Pancreas (tissue), 10 donors: ENCODE results near the gene MRO. TPM values are rescaled to one million over a fixed set of nuclear protein-coding genes. Genes with fewer than 3 reads are reported as not detected.
A peak's percentile ranks its signal among the peaks of the same experiment; 100 is the strongest.

ENCODE experiments used
- ATAC-seq, 4 donors: fragments of 200-7000 bp; cut with Tn5 transposase; one replicate each; pipeline versions ENCODE4 v1.8.0 to v1.9.1; 2020; ENCODE audit warnings: mild to moderate bottlenecking in 4 of 4, moderate library complexity in 4 of 4
- DNase-seq, 6 donors: peaks; one replicate each; pipeline ENCODE4 v3.0.0-alpha.2; 2020
- FAIRE-seq: peaks from 2 replicates; lab custom pipeline; 2012; peaks lifted over from hg19 to GRCh38; lab: Jason Lieb, UNC
- H3K27ac ChIP-seq, 4 donors: fragments of 200-600 bp; sonication (generic); 1 replicate in 3 of 4; 2 replicates in 1 of 4; pipeline versions ENCODE4 v1.5.0 to v1.8.0; 2020
- H3K27me3 ChIP-seq, 4 donors: fragments of 200-600 bp; one replicate each; pipeline ENCODE4 v1.8.0; 2021
- H3K36me3 ChIP-seq, 3 donors: fragments of 200-600 bp; sonication (generic) in 1 of 3; one replicate each; pipeline versions ENCODE4 v1.5.0 to v1.8.0; 2020 to 2021
- H3K4me1 ChIP-seq, 3 donors: fragments of 200-600 bp; one replicate each; pipeline ENCODE4 v1.8.0; 2021
- H3K4me3 ChIP-seq, 4 donors: fragments of 200-600 bp; sonication (generic) in 2 of 4; one replicate each; pipeline versions ENCODE4 v1.5.0 to v1.8.0; 2020 to 2021
- H3K9me3 ChIP-seq, 4 donors: fragments of 200-600 bp; one replicate each; pipeline ENCODE4 v1.8.0; 2021
- WGBS, 2 donors: extraction: QIAGEN DNeasy Blood & Tissue Kit; methylation state at CpG; one replicate each; pipeline ENCODE4 v1.1.7; 2013; 5-methylcytosine and 5-hydroxymethylcytosine counted together
- intact Hi-C, 3 donors: fragments of 100-400 bp; cut with DNase I; formaldehyde crosslinking; loops; one replicate each; pipeline versions ENCODE4 v1.11.1 to v1.14.2; 2022
- polyA plus RNA-seq, 2 donors: library from polyadenylated mRNA; stranded (reverse); fragments of 200-250 nt; gene quantifications; one replicate each; pipeline ENCODE4 v1.2.3, GENCODE V29; 2013
- total RNA-seq, 6 donors: library from RNA; stranded (reverse); fragmentation: NEBNext Ultra II Directional in 4 of 6; extraction: Animal tissue kit (Norgen Biotek cat#: 25700) in 4 of 6; gene quantifications; one replicate each; pipeline versions ENCODE4 v1.2.1 to v1.2.4, GENCODE V29; 2021 to 2023
- TF ChIP-seq, protein P1 (sequence below), 4 donors: fragments of 200-600 bp; sonication (generic) in 3 of 4; IDR thresholded peaks; one replicate each; pipeline versions ENCODE4 v1.5.0 to v1.8.0; 2021; ENCODE audit warnings: antibody characterized with exemption in 4 of 4
- donor health status: healthy with polysubstance abuse.
- donor health status: DM: no; HTN: no; CAD: no; lungs with moderate emphysema.
- donor health status: DM: no; HTN: no; CAD: no.
- donor health status: control.
- donor health status: control.
- donor health status: Bipolar disorder and iron deficiency.
- donor health status: DM: yes; HTN: yes; CAD: no.
- donor health status: DM: no; HTN: no; CAD: no.
- donor health status: DM: no; HTN: no; CAD: no.
- donor health status: DM: yes; HTN: yes; CAD: no.

MRO gene
- total and polyA plus RNA-seq, 8 donors, result 0.19 to 3.9 (median 1.1) TPM

DNA sequence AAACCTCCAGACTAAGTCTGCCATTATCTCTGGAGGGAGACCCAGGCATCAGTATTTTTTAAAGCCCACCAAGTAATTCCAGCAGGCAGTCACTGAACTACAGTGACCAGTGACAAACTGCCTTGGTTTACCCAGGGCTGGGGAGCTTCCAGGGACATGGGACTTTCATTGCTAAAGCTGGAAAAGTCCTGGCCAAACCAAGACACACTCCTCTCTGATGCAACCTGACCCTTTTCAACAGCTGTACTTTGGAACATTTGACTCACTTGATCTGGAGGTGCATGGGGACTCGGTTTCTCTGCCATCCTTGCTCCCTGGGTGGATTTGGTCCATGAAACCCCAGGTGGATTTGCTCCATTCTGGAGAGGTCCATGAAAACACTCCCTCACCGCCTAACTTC is 7.0 kb downstream of the MRO start:
- Histone ChIP-seq H3K4me3 (no peak overlapping the region), H3K27ac (no peak overlapping the region), H3K9me3 (no peaks in the 10 kb centered on the region), H3K4me1 (no peaks in the 10 kb centered on the region), H3K36me3 (no peaks in the 10 kb centered on the region), H3K27me3 (no peaks in the 10 kb centered on the region)
- intact Hi-C loops, result no loop called here
- FAIRE-seq, result no peak
- WGBS, 2 donors, result 89 to 95% methylated on average over 2 of the region's 2 CpGs
- ATAC-seq, result no peak
- TF ChIP-seq, protein P1, sequence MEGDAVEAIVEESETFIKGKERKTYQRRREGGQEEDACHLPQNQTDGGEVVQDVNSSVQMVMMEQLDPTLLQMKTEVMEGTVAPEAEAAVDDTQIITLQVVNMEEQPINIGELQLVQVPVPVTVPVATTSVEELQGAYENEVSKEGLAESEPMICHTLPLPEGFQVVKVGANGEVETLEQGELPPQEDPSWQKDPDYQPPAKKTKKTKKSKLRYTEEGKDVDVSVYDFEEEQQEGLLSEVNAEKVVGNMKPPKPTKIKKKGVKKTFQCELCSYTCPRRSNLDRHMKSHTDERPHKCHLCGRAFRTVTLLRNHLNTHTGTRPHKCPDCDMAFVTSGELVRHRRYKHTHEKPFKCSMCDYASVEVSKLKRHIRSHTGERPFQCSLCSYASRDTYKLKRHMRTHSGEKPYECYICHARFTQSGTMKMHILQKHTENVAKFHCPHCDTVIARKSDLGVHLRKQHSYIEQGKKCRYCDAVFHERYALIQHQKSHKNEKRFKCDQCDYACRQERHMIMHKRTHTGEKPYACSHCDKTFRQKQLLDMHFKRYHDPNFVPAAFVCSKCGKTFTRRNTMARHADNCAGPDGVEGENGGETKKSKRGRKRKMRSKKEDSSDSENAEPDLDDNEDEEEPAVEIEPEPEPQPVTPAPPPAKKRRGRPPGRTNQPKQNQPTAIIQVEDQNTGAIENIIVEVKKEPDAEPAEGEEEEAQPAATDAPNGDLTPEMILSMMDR (IDR thresholded peaks at IDR 0.05), result no peak
- DNase-seq, result no peak

DNA sequence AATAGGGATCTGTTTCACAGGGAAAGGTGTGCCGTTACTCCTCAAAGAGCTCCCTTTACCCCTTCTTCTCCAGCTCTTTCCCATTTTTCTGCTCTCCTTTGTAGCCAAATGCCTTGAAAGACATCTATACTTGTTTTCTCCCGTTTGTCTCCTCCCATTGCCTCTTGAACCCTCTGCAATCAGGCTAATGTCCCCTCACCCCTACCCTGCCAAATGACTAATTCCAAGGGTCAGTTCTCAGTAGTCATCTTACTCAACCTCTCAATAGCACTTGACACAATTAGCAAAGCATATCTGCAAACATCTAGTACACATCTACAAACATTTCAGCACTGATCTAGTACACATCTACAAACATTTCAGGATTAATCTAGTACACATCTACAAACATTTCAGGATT is 12.6 kb downstream of the MRO start:
- Histone ChIP-seq H3K27ac (no peak overlapping the region), H3K9me3 (no peaks in the 10 kb centered on the region), H3K4me1 (peaks cover 0 to 22% (median 6%) of the 10 kb centered on the region in 3 donors), H3K36me3 (no peaks in the 10 kb centered on the region), H3K27me3 (no peaks in the 10 kb centered on the region), H3K4me3 (no peak overlapping the region)
- no peak for DNase-seq
- intact Hi-C loops, result no loop called here
- no peak for ATAC-seq
- TF ChIP-seq, protein P1 (IDR thresholded peaks at IDR 0.05), result no peak
- no peak for FAIRE-seq
- WGBS, 2 donors, result 66 to 77% methylated on average over 2 of the region's 2 CpGs

DNA sequence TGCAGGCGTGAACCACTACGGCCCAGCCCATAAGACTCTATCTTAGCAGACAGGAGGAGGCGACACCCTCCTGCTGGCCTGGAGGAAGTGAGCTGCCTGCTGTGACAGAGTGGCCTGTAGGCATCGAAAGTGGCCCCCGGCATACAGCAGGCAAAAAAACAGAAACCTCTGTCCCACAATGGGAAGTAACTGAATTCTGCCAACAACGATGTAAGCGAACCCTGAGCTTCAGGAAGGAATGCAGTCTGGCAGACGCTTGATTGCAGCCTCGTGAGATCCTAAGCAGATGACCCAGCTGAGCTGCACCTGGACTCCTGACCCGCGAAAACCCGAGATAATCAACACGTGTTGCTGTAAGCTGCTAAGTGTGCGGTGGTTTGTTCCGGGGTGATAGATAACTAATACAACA is 13.6 kb downstream of the MRO start:
- H3K36me3 ChIP-seq, result no peaks in the 10 kb centered on the region
- no peak overlapping the region for H3K4me3 ChIP-seq
- WGBS, 2 donors, result 13 to 22% methylated on average over 15 of the region's 15 CpGs
- H3K9me3 ChIP-seq, result no peaks in the 10 kb centered on the region
- H3K27me3 ChIP-seq, result no peaks in the 10 kb centered on the region
- peak overlapping the region in 2 of 4 donors; percentile 40 to 52 for H3K27ac ChIP-seq
- DNase-seq (peak in 5 of 6 donors; percentile 64 to 84 (median 74)), ATAC-seq (peak; percentile 74 to 84 (median 79)), FAIRE-seq (no peak)
- peaks cover 0 to 22% (median 6%) of the 10 kb centered on the region in 3 donors for H3K4me1 ChIP-seq
- intact Hi-C loops, result no loop called here
- TF ChIP-seq, protein P1 (IDR thresholded peaks at IDR 0.05), result no peak

GRCh38 chr18:50805732-50806131 is 14.1 kb downstream of the MRO start:
- FAIRE-seq (no peak), ATAC-seq (peak in 1 of 4 donors; percentile 5), DNase-seq (no peak)
- Histone ChIP-seq H3K27me3 (no peaks in the 10 kb centered on the region), H3K9me3 (no peaks in the 10 kb centered on the region), H3K36me3 (no peaks in the 10 kb centered on the region), H3K4me1 (peaks cover 0 to 22% (median 6%) of the 10 kb centered on the region in 3 donors), H3K27ac (peak overlapping the region in 2 of 4 donors; percentile 40 to 52), H3K4me3 (no peak overlapping the region)
- TF ChIP-seq, protein P1 (IDR thresholded peaks at IDR 0.05), result no peak
- WGBS, 2 donors, result 80 to 86% methylated on average over 5 of the region's 5 CpGs
- intact Hi-C loops, result no loop called here

- H3K36me3 ChIP-seq, result no peaks in the 10 kb centered on the region
- no peak for FAIRE-seq
- no peaks in the 10 kb centered on the region for H3K27me3 ChIP-seq
- no peak overlapping the region for H3K4me3 ChIP-seq
- peak; percentile 26 to 71 (median 54) for ATAC-seq
- no peaks in the 10 kb centered on the region for H3K9me3 ChIP-seq
- WGBS, 2 donors, result 39 to 44% methylated on average over 11 of the region's 11 CpGs
- TF ChIP-seq, protein P1 (IDR thresholded peaks at IDR 0.05), result no peak
- H3K27ac ChIP-seq, result peak overlapping the region in 2 of 4 donors; percentile 25 to 57
- peaks cover 0 to 22% (median 6%) of the 10 kb centered on the region in 3 donors for H3K4me1 ChIP-seq
- peak in 5 of 6 donors; percentile 43 to 76 (median 57) for DNase-seq
- intact Hi-C loops, result no loop called here
Measured at GRCh38 chr18:50803592-50803991, 16.2 kb downstream of the MRO start.
